SJCRH30 (cell line): ENCODE data around the gene BCKDHB. TPM values are rescaled to one million over a fixed set of nuclear protein-coding genes. Genes with fewer than 3 reads are reported as not detected.
"Not testable (repeated sequence)": the region's sequence is repeated elsewhere in the genome, so short reads cannot be mapped to it uniquely, and the experiment has no call there.

Source experiments
- DNase-seq, 2 experiments: peaks; one replicate each; pipeline ENCODE4 v3.0.0-alpha.2; 2015 to 2020
- H3K27ac ChIP-seq: fragments of 250-450 bp; sonication (Bioruptor Pico); 2 replicates; pipeline ENCODE4 v1.5.1; 2020; ENCODE audit warnings: mild to moderate bottlenecking, moderate library complexity
- H3K27me3 ChIP-seq: fragments of 250-450 bp; sonication (Bioruptor Pico); 2 replicates; pipeline ENCODE4 v1.5.1; 2020; ENCODE audit warnings: mild to moderate bottlenecking, moderate library complexity
- H3K36me3 ChIP-seq: fragments of 250-450 bp; sonication (Bioruptor Pico); 2 replicates; pipeline ENCODE4 v1.5.1; 2020; ENCODE audit warnings: mild to moderate bottlenecking, moderate library complexity
- H3K4me1 ChIP-seq: fragments of 250-450 bp; sonication (Bioruptor Pico); 2 replicates; pipeline ENCODE4 v1.5.1; 2020; ENCODE audit warnings: mild to moderate bottlenecking, moderate library complexity
- H3K4me3 ChIP-seq: fragments of 250-450 bp; sonication (Bioruptor Pico); 2 replicates; pipeline ENCODE4 v1.5.1; 2020; ENCODE audit warnings: mild to moderate bottlenecking, moderate library complexity
- H3K9me3 ChIP-seq: fragments of 250-450 bp; sonication (Bioruptor Pico); replicated peaks from 2 replicates; pipeline ENCODE4 v1.5.1; 2020; ENCODE audit warnings: mild to moderate bottlenecking, moderate library complexity
- total RNA-seq: library from RNA; depleted of rRNA; stranded (reverse); fragments of >200 nt; shearing (Covaris generic); gene quantifications from 2 replicates; pipeline ENCODE4 v1.2.3, GENCODE V29; 2014

Gene BCKDHB
- total RNA-seq, 1 experiment from 2014 or later = 26.8 TPM

DNA sequence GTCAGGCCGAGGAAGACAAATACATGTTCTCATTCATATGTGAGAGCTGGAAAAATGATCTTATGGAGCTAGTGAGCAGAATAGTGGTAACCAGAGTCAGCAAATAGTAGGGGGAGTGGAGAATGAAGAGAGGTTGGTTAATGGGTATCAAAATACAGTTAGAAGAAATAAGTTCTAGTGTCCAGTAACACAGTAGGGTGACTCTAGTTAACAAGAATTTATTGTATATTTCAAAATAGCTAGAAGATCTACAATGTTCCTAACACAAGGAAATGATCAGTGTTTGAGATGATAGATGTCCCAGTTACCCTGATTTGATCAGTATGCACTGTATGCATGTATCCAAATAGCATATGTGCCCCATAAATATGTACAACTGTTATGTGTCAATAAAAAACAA lies 128.4 kb downstream of the BCKDHB start:
- no peak for DNase-seq
- Histone ChIP-seq H3K27me3 (no peaks in the 10 kb centered on the region), H3K9me3 (no peaks in the 10 kb centered on the region), H3K36me3 (peaks cover 3% of the 10 kb centered on the region), H3K4me3 (no peak overlapping the region), H3K4me1 (no peaks in the 10 kb centered on the region), H3K27ac (no peak overlapping the region)

- Histone ChIP-seq H3K27ac (no peak overlapping the region), H3K9me3 (no peaks in the 10 kb centered on the region), H3K36me3 (peaks cover 3% of the 10 kb centered on the region), H3K4me1 (no peaks in the 10 kb centered on the region), H3K27me3 (no peaks in the 10 kb centered on the region), H3K4me3 (no peak overlapping the region)
- no peak for DNase-seq
These were observed 129.2 kb downstream of the BCKDHB start for GRCh38 chr6:80235647-80236046.

DNA sequence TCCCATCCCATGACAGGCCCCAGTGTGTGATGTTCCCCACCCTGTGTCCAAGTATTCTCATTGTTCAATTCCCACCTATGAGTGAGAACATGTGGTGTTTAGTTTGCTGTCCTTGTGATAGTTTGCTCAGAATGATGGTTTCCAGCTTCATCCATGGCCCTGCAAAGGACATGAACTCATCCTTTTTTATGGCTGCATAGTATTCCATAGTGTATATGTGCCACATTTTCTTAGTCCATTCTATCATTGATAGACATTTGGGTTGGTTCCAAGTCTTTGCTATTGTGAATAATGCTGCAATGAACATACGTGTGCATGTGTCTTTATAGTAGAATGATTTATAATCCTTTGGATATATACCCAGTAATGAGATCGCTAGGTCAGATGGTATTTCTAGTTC lies 132.3 kb downstream of the BCKDHB start:
- H3K9me3 ChIP-seq, H3K36me3 ChIP-seq, H3K27ac ChIP-seq, H3K4me1 ChIP-seq, H3K27me3 ChIP-seq, DNase-seq, H3K4me3 ChIP-seq: not testable (repeated sequence)

DNA sequence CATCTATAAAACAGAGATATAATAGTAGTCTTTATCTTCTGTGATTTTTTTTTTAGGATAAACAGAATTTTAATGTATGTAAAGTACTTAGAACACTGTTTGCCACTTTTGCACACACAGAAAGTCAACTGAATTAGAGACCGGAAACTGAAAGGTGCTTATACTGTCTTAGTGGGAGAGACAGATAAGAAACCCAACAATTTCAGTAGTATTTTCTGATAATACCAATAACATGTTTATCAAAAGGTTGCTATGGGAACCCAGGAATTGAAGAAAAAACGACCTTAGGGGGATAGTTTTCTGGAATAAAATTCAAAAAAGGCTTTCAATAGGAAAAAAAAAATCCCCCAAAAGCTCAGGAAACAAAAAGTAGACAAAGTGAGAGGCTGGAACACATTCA lies 138.6 kb downstream of the BCKDHB start:
- no peaks in the 10 kb centered on the region; the same call in 1 of the 2 replicates for H3K36me3 ChIP-seq
- no peak overlapping the region for H3K4me3 ChIP-seq
- no peaks in the 10 kb centered on the region for H3K27me3 ChIP-seq
- no peak overlapping the region for H3K27ac ChIP-seq
- no peaks in the 10 kb centered on the region for H3K4me1 ChIP-seq
- H3K9me3 ChIP-seq = no peaks in the 10 kb centered on the region
- no peak for DNase-seq

GRCh38 chr6:80249897-80250296 lies 143.4 kb downstream of the BCKDHB start:
- H3K27me3 ChIP-seq = no peaks in the 10 kb centered on the region
- no peak overlapping the region for H3K4me3 ChIP-seq
- no peaks in the 10 kb centered on the region for H3K9me3 ChIP-seq
- no peaks in the 10 kb centered on the region for H3K36me3 ChIP-seq
- DNase-seq = no peak
- no peak overlapping the region for H3K27ac ChIP-seq
- H3K4me1 ChIP-seq = no peaks in the 10 kb centered on the region

DNA sequence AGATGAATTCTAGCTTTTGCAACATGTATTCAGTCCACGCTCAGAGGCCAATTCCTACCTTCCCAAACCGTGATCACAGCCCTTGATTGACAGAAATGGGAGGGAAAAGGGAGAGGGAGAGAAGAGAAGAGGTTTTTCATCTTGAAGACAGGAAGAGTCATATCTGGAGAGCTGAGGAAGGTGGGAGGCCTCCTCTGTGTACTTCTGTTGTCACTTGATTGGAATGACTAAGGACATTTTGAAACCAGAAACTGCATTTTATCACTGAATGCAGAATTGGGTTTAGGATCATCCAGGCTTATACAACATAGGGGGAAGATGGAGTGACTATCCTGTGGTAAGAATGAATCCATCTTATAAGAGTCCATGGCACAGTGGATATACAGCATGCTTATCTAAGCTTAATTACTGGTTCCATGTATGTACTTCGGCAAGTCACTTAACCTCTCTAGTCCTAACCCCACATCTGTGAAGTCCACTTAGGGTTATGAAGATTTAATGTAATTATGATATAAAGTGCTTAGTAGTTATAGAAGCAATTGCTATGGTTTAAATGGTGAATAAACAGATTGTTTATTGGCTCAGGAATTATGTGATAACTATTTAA lies 144.0 kb downstream of the BCKDHB start:
- no peak overlapping the region for H3K4me3 ChIP-seq
- H3K27ac ChIP-seq = no peak overlapping the region
- no peaks in the 10 kb centered on the region for H3K36me3 ChIP-seq
- no peak for DNase-seq
- no peaks in the 10 kb centered on the region for H3K4me1 ChIP-seq
- no peaks in the 10 kb centered on the region for H3K27me3 ChIP-seq
- H3K9me3 ChIP-seq = no peaks in the 10 kb centered on the region

DNA sequence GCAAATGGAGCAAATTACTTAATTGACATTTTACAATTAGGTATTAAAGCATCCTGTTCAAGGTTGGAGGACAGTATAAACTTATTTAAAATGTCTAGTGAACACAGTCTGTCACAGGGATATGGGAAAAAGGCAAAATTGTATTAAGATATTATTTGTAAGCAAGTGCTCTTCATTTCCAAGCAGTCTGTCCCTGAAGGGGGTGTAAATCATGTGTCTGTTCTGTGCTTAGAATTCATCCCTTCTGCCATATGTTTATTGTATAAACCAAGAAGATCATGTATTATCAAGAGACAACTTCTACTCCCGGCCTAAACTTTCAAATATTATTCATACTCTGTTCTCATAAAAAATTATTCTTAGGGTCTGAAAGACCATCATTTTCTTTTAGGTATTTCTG lies 144.8 kb downstream of the BCKDHB start:
- no peaks in the 10 kb centered on the region for H3K27me3 ChIP-seq
- no peaks in the 10 kb centered on the region for H3K4me1 ChIP-seq
- H3K4me3 ChIP-seq = no peak overlapping the region
- H3K9me3 ChIP-seq = no peaks in the 10 kb centered on the region
- DNase-seq = no peak
- no peak overlapping the region for H3K27ac ChIP-seq
- no peaks in the 10 kb centered on the region for H3K36me3 ChIP-seq

- Histone ChIP-seq H3K36me3 (no peaks in the 10 kb centered on the region), H3K4me3 (no peak overlapping the region), H3K27ac (no peak overlapping the region), H3K4me1 (no peaks in the 10 kb centered on the region), H3K9me3 (no peaks in the 10 kb centered on the region), H3K27me3 (no peaks in the 10 kb centered on the region)
- DNase-seq = no peak
These were observed 148.2 kb downstream of the BCKDHB start for GRCh38 chr6:80254716-80255115.

GRCh38 chr6:80256691-80257090 lies 150.2 kb downstream of the BCKDHB start:
- no peaks in the 10 kb centered on the region for H3K4me1 ChIP-seq
- no peak overlapping the region for H3K4me3 ChIP-seq
- H3K27ac ChIP-seq = no peak overlapping the region
- no peaks in the 10 kb centered on the region for H3K27me3 ChIP-seq
- H3K9me3 ChIP-seq = no peaks in the 10 kb centered on the region
- DNase-seq = no peak
- no peaks in the 10 kb centered on the region for H3K36me3 ChIP-seq

DNA sequence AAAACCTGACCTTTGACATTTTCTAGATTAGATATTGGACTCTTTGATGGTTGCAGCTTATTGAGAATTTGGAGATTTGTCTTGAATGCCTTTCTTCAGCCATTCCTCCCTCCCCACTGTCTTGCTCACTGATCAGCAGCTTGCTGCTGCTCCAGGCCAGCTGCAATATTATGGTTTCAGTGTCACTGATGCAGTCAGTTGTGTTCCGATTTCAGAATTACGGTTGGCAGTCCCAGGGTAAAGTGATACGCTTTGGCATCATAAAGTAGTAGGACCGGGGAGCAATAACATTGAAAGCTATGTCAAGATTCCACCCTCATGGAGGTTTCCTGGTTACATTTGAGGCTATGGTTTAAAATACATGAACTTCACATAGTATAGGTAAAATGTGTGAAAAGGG lies 152.6 kb downstream of the BCKDHB start:
- Histone ChIP-seq H3K36me3 (no peaks in the 10 kb centered on the region), H3K27me3 (no peaks in the 10 kb centered on the region), H3K4me3 (no peak overlapping the region), H3K4me1 (no peaks in the 10 kb centered on the region), H3K9me3 (no peaks in the 10 kb centered on the region), H3K27ac (no peak overlapping the region)
- no peak for DNase-seq

GRCh38 chr6:80263585-80263984 lies 157.1 kb downstream of the BCKDHB start:
- no peaks in the 10 kb centered on the region for H3K9me3 ChIP-seq
- DNase-seq = no peak
- H3K4me3 ChIP-seq = no peak overlapping the region
- no peaks in the 10 kb centered on the region for H3K4me1 ChIP-seq
- no peaks in the 10 kb centered on the region for H3K27me3 ChIP-seq
- no peak overlapping the region for H3K27ac ChIP-seq
- peaks cover 3% of the 10 kb centered on the region; the same call in 1 of the 2 replicates for H3K36me3 ChIP-seq

GRCh38 chr6:80268865-80269730 lies 162.6 kb downstream of the BCKDHB start:
- Histone ChIP-seq H3K27ac (no peak overlapping the region), H3K36me3 (peaks cover 3% of the 10 kb centered on the region; the same call in 1 of the 2 replicates), H3K9me3 (no peaks in the 10 kb centered on the region), H3K4me1 (no peaks in the 10 kb centered on the region), H3K27me3 (no peaks in the 10 kb centered on the region), H3K4me3 (no peak overlapping the region)
- peak in 1 of 2 experiments; percentile 9 for DNase-seq

- no peak overlapping the region for H3K4me3 ChIP-seq
- H3K27ac ChIP-seq = no peak overlapping the region
- DNase-seq = no peak
- H3K36me3 ChIP-seq = no peaks in the 10 kb centered on the region; the same call in 1 of the 2 replicates
- H3K4me1 ChIP-seq = peaks cover 5% of the 10 kb centered on the region; the same call in 1 of the 2 replicates
- no peaks in the 10 kb centered on the region for H3K27me3 ChIP-seq
- no peaks in the 10 kb centered on the region for H3K9me3 ChIP-seq
These were observed 164.6 kb downstream of the BCKDHB start for GRCh38 chr6:80271074-80271473.

DNA sequence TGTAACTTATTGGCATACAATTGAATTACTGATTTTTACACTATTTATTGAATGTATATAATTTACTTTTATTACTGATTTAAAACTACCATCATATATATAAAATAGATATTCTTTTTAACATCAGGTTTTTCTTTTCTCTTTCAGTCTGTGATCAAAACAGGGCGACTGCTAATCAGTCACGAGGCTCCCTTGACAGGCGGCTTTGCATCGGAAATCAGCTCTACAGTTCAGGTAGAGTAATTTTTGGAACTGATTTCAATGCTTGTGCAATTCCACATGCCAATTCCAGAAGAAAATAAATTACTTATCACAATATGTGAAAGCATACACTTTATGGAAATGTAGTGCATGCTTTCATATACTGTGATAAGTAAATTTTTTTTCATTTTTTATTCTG lies 166.5 kb downstream of the BCKDHB start:
- H3K9me3 ChIP-seq = no peaks in the 10 kb centered on the region
- H3K4me1 ChIP-seq = peaks cover 5% of the 10 kb centered on the region; the same call in 1 of the 2 replicates
- DNase-seq = no peak
- H3K36me3 ChIP-seq = no peaks in the 10 kb centered on the region; the same call in 1 of the 2 replicates
- H3K27ac ChIP-seq = no peak overlapping the region
- H3K4me3 ChIP-seq = no peak overlapping the region
- H3K27me3 ChIP-seq = no peaks in the 10 kb centered on the region

DNA sequence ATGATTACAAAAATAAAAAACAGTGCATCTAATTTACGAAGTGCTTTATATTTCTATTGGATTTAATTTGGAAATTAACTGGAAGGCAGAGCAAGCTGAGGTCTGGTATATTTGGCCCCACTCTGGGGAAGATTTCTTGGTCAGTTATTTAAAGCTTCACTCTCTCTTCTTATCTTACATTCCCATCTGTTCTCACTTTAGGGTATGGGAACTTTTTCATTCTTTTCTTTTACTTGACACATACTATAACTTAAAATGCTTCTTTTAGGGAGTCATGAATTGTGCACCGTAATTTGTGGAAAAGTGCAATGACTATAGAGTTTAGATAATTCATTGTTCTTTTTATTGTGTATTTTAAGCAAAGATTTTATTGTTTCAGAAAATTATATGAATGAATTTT lies 170.4 kb downstream of the BCKDHB start:
- H3K36me3 ChIP-seq = no peaks in the 10 kb centered on the region; the same call in 1 of the 2 replicates
- no peak for DNase-seq
- no peaks in the 10 kb centered on the region for H3K9me3 ChIP-seq
- H3K4me3 ChIP-seq = no peak overlapping the region
- H3K4me1 ChIP-seq = peaks cover 5% of the 10 kb centered on the region; the same call in 1 of the 2 replicates
- H3K27me3 ChIP-seq = no peaks in the 10 kb centered on the region
- no peak overlapping the region for H3K27ac ChIP-seq
